ENCODE results near the gene PLCL2. TPM values are rescaled to one million over a fixed set of nuclear protein-coding genes. Genes with fewer than 3 reads are reported as not detected.

Gene PLCL2
- total and polyA plus RNA-seq, 11 donors = 10.4 to 80.9 (median 53.0) TPM

DNA sequence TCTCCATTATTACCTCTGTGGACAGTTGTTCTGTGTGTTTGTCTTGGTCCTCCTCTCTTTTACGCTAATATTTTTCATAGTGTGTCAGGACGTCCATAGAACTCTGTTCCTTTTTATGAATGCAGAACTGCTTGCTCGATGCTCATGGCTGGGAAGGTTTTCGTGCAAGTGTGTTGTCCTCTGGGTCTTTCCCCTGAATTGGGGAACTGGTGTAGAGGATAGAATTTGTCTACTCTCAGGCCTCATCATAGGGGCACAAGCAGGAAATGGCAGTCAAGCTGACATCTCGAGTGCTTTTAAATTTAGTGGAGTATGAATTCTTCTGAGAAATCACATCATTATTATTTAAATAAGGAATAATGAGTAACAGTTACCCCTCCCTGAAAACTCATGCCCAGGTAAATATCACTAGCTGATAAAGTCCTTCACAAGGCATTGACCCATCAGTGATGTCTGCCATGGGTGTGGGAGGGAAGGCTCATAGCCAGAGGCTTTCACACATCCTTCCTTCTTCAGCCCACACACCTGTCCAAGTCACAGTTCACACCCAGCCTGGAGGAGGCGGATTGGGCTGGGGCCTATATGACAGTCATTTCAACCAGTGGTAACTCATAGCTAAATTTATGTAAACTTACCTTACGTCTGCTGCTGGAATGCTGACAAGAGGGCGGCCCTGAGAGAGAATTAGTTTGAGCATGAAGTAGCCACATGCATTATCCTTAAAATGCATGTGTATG lies 226.1 kb downstream of the PLCL2 start:
- H3K27me3 ChIP-seq = no peaks in the 10 kb centered on the region
- H3K4me1 ChIP-seq = peaks cover 0 to under 1% (median 0%) of the 10 kb centered on the region in 12 donors
- no peaks in the 10 kb centered on the region for H3K9me3 ChIP-seq
- no peaks in the 10 kb centered on the region for H3K36me3 ChIP-seq
- H3K27ac ChIP-seq = no peak overlapping the region
- no peak for ATAC-seq
- intact Hi-C loops (cut with DNase I) = no loop called here
- no peak overlapping the region for H3K4me3 ChIP-seq
- TF ChIP-seq, protein P1, sequence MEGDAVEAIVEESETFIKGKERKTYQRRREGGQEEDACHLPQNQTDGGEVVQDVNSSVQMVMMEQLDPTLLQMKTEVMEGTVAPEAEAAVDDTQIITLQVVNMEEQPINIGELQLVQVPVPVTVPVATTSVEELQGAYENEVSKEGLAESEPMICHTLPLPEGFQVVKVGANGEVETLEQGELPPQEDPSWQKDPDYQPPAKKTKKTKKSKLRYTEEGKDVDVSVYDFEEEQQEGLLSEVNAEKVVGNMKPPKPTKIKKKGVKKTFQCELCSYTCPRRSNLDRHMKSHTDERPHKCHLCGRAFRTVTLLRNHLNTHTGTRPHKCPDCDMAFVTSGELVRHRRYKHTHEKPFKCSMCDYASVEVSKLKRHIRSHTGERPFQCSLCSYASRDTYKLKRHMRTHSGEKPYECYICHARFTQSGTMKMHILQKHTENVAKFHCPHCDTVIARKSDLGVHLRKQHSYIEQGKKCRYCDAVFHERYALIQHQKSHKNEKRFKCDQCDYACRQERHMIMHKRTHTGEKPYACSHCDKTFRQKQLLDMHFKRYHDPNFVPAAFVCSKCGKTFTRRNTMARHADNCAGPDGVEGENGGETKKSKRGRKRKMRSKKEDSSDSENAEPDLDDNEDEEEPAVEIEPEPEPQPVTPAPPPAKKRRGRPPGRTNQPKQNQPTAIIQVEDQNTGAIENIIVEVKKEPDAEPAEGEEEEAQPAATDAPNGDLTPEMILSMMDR (IDR thresholded peaks at IDR 0.05) = no peak
- no peak for TF ChIP-seq POLR2A (IDR thresholded peaks at IDR 0.05)
- WGBS, 4 donors = 74 to 90% (median 83%) methylated on average over 8 of the region's 8 CpGs
- DNase-seq = no peak

DNA sequence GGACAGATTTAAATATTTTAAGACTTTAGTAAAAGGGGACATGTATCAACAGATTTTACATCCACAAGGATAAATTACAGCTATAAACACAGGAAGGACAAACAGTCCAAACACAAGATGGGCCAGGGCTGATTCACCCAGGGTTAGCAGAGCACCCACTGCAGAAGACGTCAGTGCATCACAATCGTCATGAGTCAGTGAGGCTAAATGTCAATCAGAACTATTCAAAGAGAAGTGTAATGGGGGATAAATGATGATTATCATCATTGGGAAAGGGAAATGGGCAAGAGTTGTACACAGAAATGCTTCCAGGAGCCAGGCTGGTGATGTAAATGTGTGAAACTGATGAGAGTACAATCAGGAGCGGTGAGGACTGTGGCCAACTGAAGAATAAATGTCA lies 226.8 kb downstream of the PLCL2 start:
- Histone ChIP-seq H3K27me3 (no peaks in the 10 kb centered on the region), H3K36me3 (no peaks in the 10 kb centered on the region), H3K27ac (no peak overlapping the region), H3K4me3 (no peak overlapping the region), H3K4me1 (peaks cover 0 to 8% (median 0%) of the 10 kb centered on the region in 12 donors), H3K9me3 (no peaks in the 10 kb centered on the region)
- intact Hi-C loops (cut with DNase I) = no loop called here
- ATAC-seq (no peak), DNase-seq (no peak)
- TF ChIP-seq, protein P1 (IDR thresholded peaks at IDR 0.05) = no peak
- no peak for TF ChIP-seq POLR2A (IDR thresholded peaks at IDR 0.05)
- 89 to 93% (median 89%) methylated on average over 3 of the region's 3 CpGs for WGBS, 4 donors

DNA sequence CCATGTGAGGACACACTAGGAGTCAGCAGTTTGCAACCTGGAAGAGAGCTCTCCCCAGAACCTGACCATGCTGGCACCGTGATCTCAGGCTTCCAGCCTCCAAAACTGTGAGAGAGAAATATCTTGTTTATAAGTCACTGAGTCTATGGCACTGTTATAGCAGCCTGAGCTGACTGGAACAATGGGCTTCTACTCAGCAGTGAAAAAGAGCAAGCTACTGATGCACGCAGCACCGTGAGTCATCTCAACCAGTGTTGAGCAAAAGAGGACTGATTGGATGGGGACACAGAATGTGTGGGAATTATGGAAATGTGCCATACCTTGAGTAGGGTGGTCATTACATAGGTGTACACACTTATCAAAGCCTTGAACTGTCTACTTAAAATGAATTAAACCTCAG lies 230.4 kb downstream of the PLCL2 start:
- Histone ChIP-seq H3K36me3 (no peaks in the 10 kb centered on the region), H3K27ac (no peak overlapping the region), H3K27me3 (no peaks in the 10 kb centered on the region), H3K4me3 (no peak overlapping the region), H3K9me3 (no peaks in the 10 kb centered on the region), H3K4me1 (peaks cover 0 to 9% (median 0%) of the 10 kb centered on the region in 12 donors)
- intact Hi-C loops (cut with DNase I) = no loop called here
- no peak for TF ChIP-seq POLR2A (IDR thresholded peaks at IDR 0.05)
- TF ChIP-seq, protein P1 (IDR thresholded peaks at IDR 0.05) = no peak
- no peak for DNase-seq
- 93 to 97% (median 95%) methylated on average over 3 of the region's 3 CpGs for WGBS, 4 donors
- no peak for ATAC-seq

DNA sequence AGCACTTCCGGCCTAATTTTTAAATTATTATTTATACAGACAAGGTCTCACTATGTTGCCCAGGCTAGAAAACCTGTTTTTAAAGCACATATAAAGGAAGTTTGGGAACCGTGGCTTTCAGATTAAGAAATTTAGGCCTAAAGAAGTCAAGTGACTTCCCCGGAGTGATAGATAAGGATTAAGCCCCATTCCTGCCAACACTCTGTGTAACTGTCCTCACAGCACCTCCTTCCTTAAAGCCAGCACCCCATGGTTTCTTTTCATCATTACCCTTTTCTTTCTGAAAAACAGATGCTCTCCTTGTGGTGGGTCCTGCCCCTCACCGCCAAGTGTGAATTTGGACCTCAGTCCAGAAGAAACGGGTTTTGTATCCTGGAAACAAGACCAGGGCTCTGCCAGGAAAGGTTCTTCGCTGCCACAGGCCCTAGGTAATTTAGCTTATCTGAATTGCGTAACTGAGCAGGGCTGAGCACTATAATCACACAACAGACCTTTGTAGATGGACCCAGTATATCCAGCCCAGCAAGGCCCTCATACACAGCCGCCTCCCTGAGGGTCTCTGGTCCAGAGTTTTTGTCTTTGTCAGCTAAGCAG lies 231.3 kb downstream of the PLCL2 start:
- Histone ChIP-seq H3K4me3 (no peak overlapping the region), H3K9me3 (no peaks in the 10 kb centered on the region), H3K27ac (peak overlapping the region in 2 of 12 donors; percentile 18 to 51), H3K27me3 (no peaks in the 10 kb centered on the region), H3K36me3 (no peaks in the 10 kb centered on the region), H3K4me1 (peaks cover 0 to 9% (median 0%) of the 10 kb centered on the region in 12 donors)
- intact Hi-C loops (cut with DNase I) = no loop called here
- no peak for TF ChIP-seq POLR2A (IDR thresholded peaks at IDR 0.05)
- TF ChIP-seq, protein P1 (IDR thresholded peaks at IDR 0.05) = no peak
- ATAC-seq (peak in 3 of 4 donors; percentile 44 to 77 (median 68)), DNase-seq (no peak)
- 58 to 66% (median 63%) methylated on average over 8 of the region's 8 CpGs for WGBS, 4 donors
